HG02885 (cell line): ENCODE results near the gene VENTX.

Source experiments
- ATAC-seq: cut with Tn5 transposase; IDR thresholded peaks from one replicate; pipeline ENCODE4 v1.9.1; 2021; ENCODE audit warnings: mild to moderate bottlenecking; ENCODE audit not compliant: unreplicated experiment, poor library complexity

Gene VENTX

DNA sequence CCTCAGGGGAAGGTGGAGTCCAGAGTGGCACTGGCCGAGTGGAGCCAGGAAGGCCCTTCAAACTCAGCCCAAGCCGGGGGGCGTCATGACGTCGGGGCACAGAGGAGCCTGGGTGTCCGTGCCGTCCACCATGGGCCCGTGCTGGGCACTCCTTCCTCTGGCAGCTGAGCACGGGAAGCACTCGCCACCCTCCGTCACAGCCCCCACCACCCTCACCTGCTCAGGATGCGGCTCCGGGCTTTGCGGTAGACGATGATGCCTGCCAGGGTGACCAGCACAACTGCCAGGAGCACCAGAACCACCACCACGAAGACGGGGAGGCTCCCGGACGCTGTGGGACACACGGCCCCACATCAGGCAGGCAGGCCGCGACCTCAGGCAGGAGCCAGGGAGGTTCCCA lies 30.9 kb downstream of the VENTX start:
- ATAC-seq: no peak

- ATAC-seq: no peak
Observed at GRCh38 chr10:133269367-133269766, 31.7 kb downstream of the VENTX start.

DNA sequence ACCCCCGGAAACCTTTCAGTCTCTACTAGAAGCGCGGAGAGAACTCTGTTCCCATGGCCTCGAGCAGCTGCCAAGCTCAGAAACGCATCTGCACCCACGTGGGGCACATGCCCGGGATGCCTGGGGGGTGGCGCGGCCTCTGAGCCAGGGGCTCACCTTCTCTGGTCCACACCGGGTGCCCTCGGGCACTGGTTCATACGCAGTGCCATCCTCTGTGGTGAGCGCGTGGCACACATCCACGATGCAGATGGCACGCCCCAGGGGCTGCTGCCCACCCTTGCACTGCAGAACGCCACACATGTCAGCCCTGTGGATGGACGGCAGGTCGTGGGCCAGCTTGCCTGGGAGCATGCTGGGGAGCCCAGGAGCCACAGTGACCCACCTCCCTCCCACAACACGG lies 32.5 kb downstream of the VENTX start:
- ATAC-seq: no peak

- ATAC-seq: no peak
Observed at GRCh38 chr10:133270773-133271297, 33.2 kb downstream of the VENTX start.

GRCh38 chr10:133271521-133272300 lies 34.1 kb downstream of the VENTX start:
- ATAC-seq: no peak

- ATAC-seq: no peak
Observed at GRCh38 chr10:133272301-133272963, 34.8 kb downstream of the VENTX start.

- ATAC-seq: no peak
Observed at GRCh38 chr10:133272964-133273420, 35.3 kb downstream of the VENTX start.

- no peak for ATAC-seq
Observed at GRCh38 chr10:133273534-133274143, 36.0 kb downstream of the VENTX start.

GRCh38 chr10:133274751-133275683 lies 37.4 kb downstream of the VENTX start:
- peak; percentile 38 for ATAC-seq

- ATAC-seq: peak; percentile 29
Observed at GRCh38 chr10:133275684-133276092, 38.0 kb downstream of the VENTX start.

- no peak for ATAC-seq
Observed at GRCh38 chr10:133276100-133276434, 38.4 kb downstream of the VENTX start.

DNA sequence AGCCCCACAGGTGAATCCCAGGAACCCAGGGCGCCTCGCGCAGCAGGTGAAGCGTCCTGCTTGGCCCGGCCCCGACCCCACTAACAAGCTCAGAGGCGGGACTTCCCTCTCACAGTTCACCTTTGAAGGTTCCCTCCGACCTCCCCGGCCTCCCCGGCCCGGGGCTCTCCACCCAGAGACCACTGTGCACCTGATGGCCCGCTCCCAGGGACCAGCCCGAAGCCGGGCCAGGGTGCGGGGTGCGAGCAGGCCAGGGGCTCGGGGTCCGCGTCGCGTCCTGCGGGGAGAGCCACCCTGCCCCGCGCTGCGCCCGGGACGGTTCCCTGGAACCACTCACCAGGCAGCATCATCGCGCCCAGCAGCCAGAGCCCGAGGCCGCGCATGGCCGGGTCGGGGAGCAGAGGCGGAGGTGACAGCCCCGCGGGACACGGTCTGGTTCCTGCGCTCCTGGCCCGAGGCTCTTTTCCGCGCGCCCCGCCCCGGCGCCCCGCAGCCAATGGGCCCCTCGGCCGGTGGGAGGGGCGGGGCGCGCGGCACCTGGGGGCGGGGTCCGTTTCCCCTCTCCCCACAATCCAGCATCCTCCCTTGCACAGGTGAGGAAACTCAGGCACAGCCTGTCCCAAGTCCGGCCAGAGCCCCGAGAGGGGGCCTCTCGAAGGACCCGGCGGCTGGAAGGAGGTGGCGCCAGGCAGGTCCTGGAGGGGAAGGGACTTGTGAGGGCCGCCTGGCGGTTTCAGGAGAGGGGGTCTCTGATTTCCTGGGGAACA lies 39.0 kb downstream of the VENTX start, which contains the start of gene ADAM8:
ADAM8 (minus strand) TSS at position 434 of the 767 bp plus-strand sequence; CDS start at position 383, 51 bp downstream.
- ATAC-seq: peak; percentile 69

DNA sequence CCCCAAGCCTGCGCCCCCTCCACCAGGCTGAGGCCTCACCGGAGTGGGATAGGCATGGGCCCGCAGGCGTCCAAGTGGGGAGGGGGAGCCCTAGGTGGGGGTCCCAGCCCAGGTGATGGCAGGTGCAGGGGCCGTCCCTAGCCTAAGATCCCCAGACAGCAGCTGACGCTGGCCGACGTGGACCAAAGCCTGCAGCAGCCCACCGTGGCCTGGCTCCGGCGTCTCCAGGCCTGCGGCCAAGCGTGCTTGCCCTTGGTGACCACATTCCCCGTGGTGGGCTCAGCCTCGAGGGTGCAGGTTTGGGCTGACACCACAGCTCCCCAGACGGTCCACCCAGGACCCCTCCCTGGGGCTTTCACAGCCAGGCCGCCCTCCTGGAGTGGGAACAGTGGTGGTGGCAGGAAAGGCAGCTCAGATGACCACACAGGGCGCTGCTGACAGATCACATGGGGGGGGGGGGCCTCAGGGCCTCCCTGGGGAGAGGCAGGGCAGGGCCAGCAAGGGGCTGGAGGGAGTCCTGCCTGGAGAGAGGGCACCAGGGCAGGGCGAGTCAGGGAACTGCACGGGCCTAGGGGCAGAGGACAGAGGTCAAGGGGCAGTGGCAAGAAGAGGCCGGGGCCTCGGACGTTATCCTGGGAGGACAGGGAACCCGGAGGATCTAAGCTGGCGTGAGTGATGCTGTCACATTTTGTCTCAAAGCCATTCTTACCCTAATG lies 39.8 kb downstream of the VENTX start:
- no peak for ATAC-seq

- ATAC-seq: no peak
Observed at GRCh38 chr10:133277993-133278576, 40.4 kb downstream of the VENTX start.

DNA sequence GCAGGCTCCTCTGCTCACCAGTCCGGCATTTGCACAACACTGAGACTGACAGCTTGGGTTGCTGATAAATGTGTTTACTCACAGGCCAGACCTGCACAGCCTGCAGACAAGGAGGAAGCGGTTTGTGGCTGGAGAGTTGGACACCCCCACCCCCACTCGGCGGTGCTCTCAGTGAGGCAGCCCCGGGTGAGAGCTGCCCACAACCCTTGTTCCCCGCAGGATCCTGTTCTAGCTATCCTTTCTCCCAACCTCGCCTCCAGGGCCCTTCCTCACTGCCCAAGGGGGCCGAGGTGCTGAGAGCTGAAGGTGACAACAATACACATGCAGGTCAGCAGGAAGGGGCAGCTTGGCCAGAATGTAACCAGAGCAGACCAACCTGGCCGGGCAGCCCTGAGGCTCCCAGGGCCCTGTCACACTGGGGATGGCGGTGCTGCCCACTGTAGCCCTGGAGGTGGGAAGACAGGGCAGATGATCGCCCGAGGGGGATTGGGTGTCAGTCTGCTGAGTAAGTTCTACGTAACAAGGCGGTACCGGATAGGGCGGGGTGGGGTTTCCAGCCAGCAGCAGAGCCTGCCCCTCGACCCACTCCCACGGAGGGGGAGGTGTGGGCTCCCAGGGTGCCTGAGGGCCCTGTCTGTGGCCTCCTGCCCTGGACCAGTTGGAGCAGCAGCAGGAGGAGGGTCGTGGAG lies 41.1 kb downstream of the VENTX start:
- ATAC-seq: peak; percentile 51

DNA sequence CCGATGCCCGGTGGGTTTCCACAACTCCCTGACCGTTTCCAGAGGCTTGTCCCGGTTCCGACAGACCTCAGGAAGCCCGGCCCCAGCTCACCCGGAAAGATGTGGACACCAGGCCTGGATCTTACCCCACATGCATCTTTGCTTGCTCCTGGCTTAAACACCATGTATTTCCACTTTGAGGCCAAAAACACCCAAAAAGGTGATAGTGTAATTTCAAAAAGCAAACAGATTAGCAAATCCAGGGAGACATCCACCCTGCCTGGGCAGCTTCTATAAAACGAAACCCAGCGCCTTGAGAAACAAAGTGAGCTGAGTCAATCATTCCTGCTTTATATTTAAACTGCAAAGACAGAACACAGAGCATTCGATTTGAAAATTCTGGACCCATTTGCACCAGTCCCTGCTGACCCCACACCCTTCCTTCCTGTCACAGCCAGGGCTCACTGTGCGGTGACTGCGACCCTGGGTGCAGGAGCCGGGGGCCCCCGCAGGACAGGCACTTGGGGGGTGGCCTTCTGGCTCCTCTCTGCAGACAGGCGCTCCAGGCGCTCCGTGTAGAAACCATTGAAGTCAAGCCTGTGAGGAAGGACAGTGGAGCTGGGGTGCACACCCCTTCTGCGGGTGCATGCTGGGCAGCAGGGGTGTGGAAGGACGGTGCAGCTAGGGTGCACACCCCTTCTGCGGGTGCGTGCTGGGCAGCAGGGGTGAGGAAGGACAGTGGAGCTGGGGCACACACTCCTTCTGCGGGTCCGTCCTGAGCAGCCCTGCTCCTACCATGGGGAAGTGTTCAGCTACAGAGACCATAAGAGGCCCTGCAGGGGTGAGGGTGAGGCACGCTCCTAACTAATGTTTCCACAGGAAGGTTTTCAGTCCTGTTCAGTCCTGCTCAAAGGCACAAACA lies 41.9 kb downstream of the VENTX start:
- no peak for ATAC-seq
